Activated T-helper 1 cell treated with anti-CD3 and anti-CD28 coated beads, Interleukin-12 subunit alpha, Interleukin-12 subunit beta, Interleukin-2, Interleukin-4 antibody, amounts not matched to agents 30 ng/mL and 10 ng/mL and 1 ng/mL, durations not matched to agents 14 hours and 24 hours and 36 hours (primary cell): ENCODE measurements around the gene ZFHX3. TPM values are rescaled to one million over a fixed set of nuclear protein-coding genes. Genes with fewer than 3 reads are reported as not detected.
A peak's percentile ranks its signal among the peaks of the same experiment; 100 is the strongest.

ENCODE experiments used
- DNase-seq: peaks from one replicate; pipeline ENCODE4 v3.0.0; 2021; ENCODE audit warnings: low spot score
- H3K27ac Mint-ChIP-seq: one replicate; pipeline ENCODE4 v1.8.0; 2021; ENCODE audit warnings: mild to moderate bottlenecking, mixed read lengths
- H3K27me3 Mint-ChIP-seq: one replicate; pipeline ENCODE4 v1.8.0; 2022; ENCODE audit warnings: mild to moderate bottlenecking, moderate library complexity, mixed read lengths; ENCODE audit not compliant: insufficient read depth
- H3K36me3 Mint-ChIP-seq: one replicate; pipeline ENCODE4 v1.8.0; 2021; ENCODE audit warnings: low read depth, mixed read lengths
- H3K4me1 Mint-ChIP-seq: one replicate; pipeline ENCODE4 v1.8.0; 2021; ENCODE audit warnings: low read depth, mixed read lengths
- H3K4me3 Mint-ChIP-seq: one replicate; pipeline ENCODE4 v1.8.0; 2021; ENCODE audit warnings: mild to moderate bottlenecking, moderate library complexity, mixed read lengths
- H3K9me3 Mint-ChIP-seq: one replicate; pipeline ENCODE4 v1.8.0; 2021; ENCODE audit warnings: mixed read lengths
- intact Hi-C: fragments of 100-400 bp; cut with micrococcal nuclease; formaldehyde crosslinking; loops from one replicate; pipeline ENCODE4 v1.15.1; 2024
- total RNA-seq: library from RNA; stranded (reverse); gene quantifications from 2 replicates; pipeline ENCODE4 v1.2.3, GENCODE V29; 2022

Gene ZFHX3
- total RNA-seq, 1 donor from 2014 or later: 0.34 TPM

GRCh38 chr16:72940886-72941285 lies 107.0 kb downstream of the ZFHX3 start:
- Mint-ChIP-seq H3K36me3 (no peaks in the 10 kb centered on the region), H3K4me3 (no peak overlapping the region), H3K9me3 (no peaks in the 10 kb centered on the region), H3K27me3 (peaks cover 3% of the 10 kb centered on the region), H3K4me1 (no peaks in the 10 kb centered on the region), H3K27ac (no peak overlapping the region)
- intact Hi-C loops: no loop called here
- no peak for DNase-seq

GRCh38 chr16:72939247-72939646 lies 108.7 kb downstream of the ZFHX3 start:
- peaks cover 3% of the 10 kb centered on the region for H3K27me3 Mint-ChIP-seq
- H3K36me3 Mint-ChIP-seq: no peaks in the 10 kb centered on the region
- no peaks in the 10 kb centered on the region for H3K4me1 Mint-ChIP-seq
- no peak overlapping the region for H3K4me3 Mint-ChIP-seq
- H3K9me3 Mint-ChIP-seq: no peaks in the 10 kb centered on the region
- H3K27ac Mint-ChIP-seq: no peak overlapping the region
- intact Hi-C loops: no loop called here
- DNase-seq: no peak

GRCh38 chr16:72938795-72939164 lies 109.1 kb downstream of the ZFHX3 start:
- Mint-ChIP-seq H3K36me3 (no peaks in the 10 kb centered on the region), H3K9me3 (no peaks in the 10 kb centered on the region), H3K27me3 (peaks cover 3% of the 10 kb centered on the region), H3K4me3 (no peak overlapping the region), H3K4me1 (no peaks in the 10 kb centered on the region), H3K27ac (no peak overlapping the region)
- DNase-seq: no peak
- intact Hi-C loops: no loop called here

- intact Hi-C loops: no loop called here
- no peak overlapping the region for H3K4me3 Mint-ChIP-seq
- H3K36me3 Mint-ChIP-seq: no peaks in the 10 kb centered on the region
- peaks cover 3% of the 10 kb centered on the region for H3K27me3 Mint-ChIP-seq
- H3K27ac Mint-ChIP-seq: no peak overlapping the region
- peaks cover under 1% of the 10 kb centered on the region for H3K4me1 Mint-ChIP-seq
- no peaks in the 10 kb centered on the region for H3K9me3 Mint-ChIP-seq
- DNase-seq: no peak
These were observed 109.8 kb downstream of the ZFHX3 start for GRCh38 chr16:72937916-72938794.

- Mint-ChIP-seq H3K27me3 (peaks cover 3% of the 10 kb centered on the region), H3K27ac (no peak overlapping the region), H3K9me3 (no peaks in the 10 kb centered on the region), H3K4me1 (peaks cover 8% of the 10 kb centered on the region), H3K4me3 (no peak overlapping the region), H3K36me3 (no peaks in the 10 kb centered on the region)
- intact Hi-C loops: no loop called here
- no peak for DNase-seq
These were observed 110.6 kb downstream of the ZFHX3 start for GRCh38 chr16:72937360-72937759.

- Mint-ChIP-seq H3K27ac (no peak overlapping the region), H3K36me3 (no peaks in the 10 kb centered on the region), H3K27me3 (peaks cover 3% of the 10 kb centered on the region), H3K9me3 (no peaks in the 10 kb centered on the region), H3K4me1 (peaks cover 16% of the 10 kb centered on the region), H3K4me3 (no peak overlapping the region)
- no peak for DNase-seq
- intact Hi-C loops: no loop called here
These were observed 111.5 kb downstream of the ZFHX3 start for GRCh38 chr16:72936408-72936807.

- Mint-ChIP-seq H3K4me3 (no peak overlapping the region), H3K27ac (no peak overlapping the region), H3K36me3 (no peaks in the 10 kb centered on the region), H3K4me1 (peaks cover 16% of the 10 kb centered on the region), H3K27me3 (peaks cover 3% of the 10 kb centered on the region), H3K9me3 (no peaks in the 10 kb centered on the region)
- intact Hi-C loops: no loop called here
- no peak for DNase-seq
These were observed 112.0 kb downstream of the ZFHX3 start for GRCh38 chr16:72935896-72936295.

- Mint-ChIP-seq H3K27ac (no peak overlapping the region), H3K9me3 (no peaks in the 10 kb centered on the region), H3K4me1 (peaks cover 16% of the 10 kb centered on the region), H3K4me3 (no peak overlapping the region), H3K36me3 (no peaks in the 10 kb centered on the region), H3K27me3 (peaks cover 3% of the 10 kb centered on the region)
- DNase-seq: no peak
- intact Hi-C loops: no loop called here
These were observed 113.1 kb downstream of the ZFHX3 start for GRCh38 chr16:72934636-72935403.

- Mint-ChIP-seq H3K9me3 (no peaks in the 10 kb centered on the region), H3K27ac (no peak overlapping the region), H3K27me3 (no peaks in the 10 kb centered on the region), H3K36me3 (no peaks in the 10 kb centered on the region), H3K4me1 (peaks cover 16% of the 10 kb centered on the region), H3K4me3 (no peak overlapping the region)
- DNase-seq: no peak
- intact Hi-C loops: no loop called here
These were observed 115.1 kb downstream of the ZFHX3 start for GRCh38 chr16:72932677-72933335.

GRCh38 chr16:72932050-72932449 lies 115.9 kb downstream of the ZFHX3 start:
- H3K9me3 Mint-ChIP-seq: no peaks in the 10 kb centered on the region
- intact Hi-C loops: no loop called here
- H3K27ac Mint-ChIP-seq: peak overlapping the region; percentile 14
- H3K36me3 Mint-ChIP-seq: no peaks in the 10 kb centered on the region
- H3K27me3 Mint-ChIP-seq: no peaks in the 10 kb centered on the region
- H3K4me3 Mint-ChIP-seq: no peak overlapping the region
- DNase-seq: no peak
- peaks cover 16% of the 10 kb centered on the region for H3K4me1 Mint-ChIP-seq

- peaks cover 22% of the 10 kb centered on the region for H3K4me1 Mint-ChIP-seq
- H3K36me3 Mint-ChIP-seq: no peaks in the 10 kb centered on the region
- H3K27ac Mint-ChIP-seq: peak overlapping the region; percentile 48
- intact Hi-C loops: no loop called here
- no peak overlapping the region for H3K4me3 Mint-ChIP-seq
- peaks cover 2% of the 10 kb centered on the region for H3K27me3 Mint-ChIP-seq
- DNase-seq: no peak
- H3K9me3 Mint-ChIP-seq: no peaks in the 10 kb centered on the region
These were observed 117.5 kb downstream of the ZFHX3 start for GRCh38 chr16:72930396-72930795.

- Mint-ChIP-seq H3K9me3 (no peaks in the 10 kb centered on the region), H3K27ac (no peak overlapping the region), H3K4me1 (peaks cover 22% of the 10 kb centered on the region), H3K27me3 (peaks cover 2% of the 10 kb centered on the region), H3K4me3 (no peak overlapping the region), H3K36me3 (no peaks in the 10 kb centered on the region)
- intact Hi-C loops: no loop called here
- no peak for DNase-seq
These were observed 119.6 kb downstream of the ZFHX3 start for GRCh38 chr16:72928090-72928981.
